Activated T-cell treated with anti-CD3 and anti-CD28 coated beads, Interleukin-2, amount 50 U/mL, for 4 hours (primary cell): ENCODE results near the gene GLIS1. TPM values are rescaled to one million over a fixed set of nuclear protein-coding genes. Genes with fewer than 3 reads are reported as not detected.

ENCODE experiments used
- ATAC-seq, 2 donors: fragments of 200-7000 bp; cut with Tn5 transposase; one replicate each; pipeline ENCODE4 v1.10.0; 2021
- DNase-seq: peaks from one replicate; pipeline ENCODE4 v3.0.0-alpha.2; 2020
- H3K27me3 Mint-ChIP-seq: one replicate; pipeline ENCODE4 v1.8.0; 2021; ENCODE audit warnings: low read depth, mixed read lengths
- H3K36me3 Mint-ChIP-seq: one replicate; pipeline ENCODE4 v1.8.0; 2022; ENCODE audit warnings: mixed read lengths; ENCODE audit not compliant: insufficient read depth
- H3K4me1 Mint-ChIP-seq: one replicate; pipeline ENCODE4 v1.8.0; 2021; ENCODE audit warnings: low read depth, mixed read lengths
- H3K4me3 Mint-ChIP-seq: one replicate; pipeline ENCODE4 v1.8.0; 2021; ENCODE audit warnings: mild to moderate bottlenecking, moderate library complexity, mixed read lengths
- H3K9me3 Mint-ChIP-seq: one replicate; pipeline ENCODE4 v1.8.0; 2021; ENCODE audit warnings: mixed read lengths
- total RNA-seq, 3 donors: library from RNA; stranded (reverse); gene quantifications; one replicate each; pipeline ENCODE4 v1.2.1, GENCODE V29; 2021

Gene GLIS1
- total RNA-seq, 3 donors from 2014 or later, result not detected

GRCh38 chr1:53482441-53483153 is 256.4 kb downstream of the GLIS1 start:
- H3K9me3 Mint-ChIP-seq, result no peaks in the 10 kb centered on the region
- H3K4me1 Mint-ChIP-seq, result peaks cover 5% of the 10 kb centered on the region
- DNase-seq (no peak), ATAC-seq (no peak)
- no peaks in the 10 kb centered on the region for H3K36me3 Mint-ChIP-seq
- H3K4me3 Mint-ChIP-seq, result no peak overlapping the region
- peaks cover 18% of the 10 kb centered on the region for H3K27me3 Mint-ChIP-seq

- Mint-ChIP-seq H3K4me1 (peaks cover 5% of the 10 kb centered on the region), H3K27me3 (peaks cover 15% of the 10 kb centered on the region), H3K9me3 (no peaks in the 10 kb centered on the region), H3K36me3 (no peaks in the 10 kb centered on the region), H3K4me3 (no peak overlapping the region)
- ATAC-seq, result no peak
- DNase-seq, result no peak
Measured at GRCh38 chr1:53481456-53481855, 257.5 kb downstream of the GLIS1 start.

- H3K27me3 Mint-ChIP-seq, result peaks cover 11% of the 10 kb centered on the region
- peaks cover 5% of the 10 kb centered on the region for H3K4me1 Mint-ChIP-seq
- no peaks in the 10 kb centered on the region for H3K9me3 Mint-ChIP-seq
- no peak overlapping the region for H3K4me3 Mint-ChIP-seq
- no peak for DNase-seq
- no peak for ATAC-seq
- H3K36me3 Mint-ChIP-seq, result no peaks in the 10 kb centered on the region
Measured at GRCh38 chr1:53480678-53481077, 258.3 kb downstream of the GLIS1 start.

GRCh38 chr1:53478502-53478818 is 260.5 kb downstream of the GLIS1 start:
- no peaks in the 10 kb centered on the region for H3K4me1 Mint-ChIP-seq
- no peaks in the 10 kb centered on the region for H3K36me3 Mint-ChIP-seq
- DNase-seq (no peak), ATAC-seq (no peak)
- H3K4me3 Mint-ChIP-seq, result no peak overlapping the region
- H3K27me3 Mint-ChIP-seq, result peaks cover 2% of the 10 kb centered on the region
- H3K9me3 Mint-ChIP-seq, result no peaks in the 10 kb centered on the region

GRCh38 chr1:53477651-53478501 is 261.1 kb downstream of the GLIS1 start:
- no peak for DNase-seq
- Mint-ChIP-seq H3K36me3 (no peaks in the 10 kb centered on the region), H3K4me1 (no peaks in the 10 kb centered on the region), H3K27me3 (peaks cover 2% of the 10 kb centered on the region), H3K9me3 (no peaks in the 10 kb centered on the region), H3K4me3 (no peak overlapping the region)
- ATAC-seq, result no peak

GRCh38 chr1:53476579-53476978 is 262.4 kb downstream of the GLIS1 start:
- Mint-ChIP-seq H3K36me3 (no peaks in the 10 kb centered on the region), H3K4me1 (no peaks in the 10 kb centered on the region), H3K4me3 (no peak overlapping the region), H3K9me3 (no peaks in the 10 kb centered on the region), H3K27me3 (peaks cover 2% of the 10 kb centered on the region)
- no peak for ATAC-seq
- no peak for DNase-seq

- Mint-ChIP-seq H3K27me3 (peaks cover 2% of the 10 kb centered on the region), H3K4me1 (no peaks in the 10 kb centered on the region)
- no peak for DNase-seq
Measured at GRCh38 chr1:53475664-53476063, 263.3 kb downstream of the GLIS1 start.

GRCh38 chr1:53473463-53473862 is 265.5 kb downstream of the GLIS1 start:
- ATAC-seq, result no peak
- Mint-ChIP-seq H3K4me1 (no peaks in the 10 kb centered on the region), H3K9me3 (no peaks in the 10 kb centered on the region), H3K27me3 (peaks cover 2% of the 10 kb centered on the region), H3K4me3 (no peak overlapping the region), H3K36me3 (no peaks in the 10 kb centered on the region)
- no peak for DNase-seq

More at GRCh38 chr1:53475664-53476063, 263.3 kb downstream of the GLIS1 start:
- H3K9me3 Mint-ChIP-seq, result no peaks in the 10 kb centered on the region
- no peak for ATAC-seq
- no peak overlapping the region for H3K4me3 Mint-ChIP-seq
- no peaks in the 10 kb centered on the region for H3K36me3 Mint-ChIP-seq

- DNase-seq (no peak), ATAC-seq (no peak)
- no peaks in the 10 kb centered on the region for H3K36me3 Mint-ChIP-seq
- H3K9me3 Mint-ChIP-seq, result no peaks in the 10 kb centered on the region
- no peaks in the 10 kb centered on the region for H3K4me1 Mint-ChIP-seq
- H3K4me3 Mint-ChIP-seq, result no peak overlapping the region
- H3K27me3 Mint-ChIP-seq, result no peaks in the 10 kb centered on the region
Measured at GRCh38 chr1:53471000-53471399, 268.0 kb downstream of the GLIS1 start.

- Mint-ChIP-seq H3K36me3 (no peaks in the 10 kb centered on the region), H3K9me3 (no peaks in the 10 kb centered on the region), H3K4me1 (no peaks in the 10 kb centered on the region), H3K27me3 (no peaks in the 10 kb centered on the region), H3K4me3 (no peak overlapping the region)
- ATAC-seq (no peak), DNase-seq (no peak)
Measured at GRCh38 chr1:53470584-53470983, 268.4 kb downstream of the GLIS1 start.

- H3K36me3 Mint-ChIP-seq, result no peaks in the 10 kb centered on the region
- H3K4me1 Mint-ChIP-seq, result no peaks in the 10 kb centered on the region
- no peaks in the 10 kb centered on the region for H3K9me3 Mint-ChIP-seq
Measured at GRCh38 chr1:53470155-53470554, 268.8 kb downstream of the GLIS1 start.

GRCh38 chr1:53469373-53469772 is 269.6 kb downstream of the GLIS1 start:
- H3K36me3 Mint-ChIP-seq, result no peaks in the 10 kb centered on the region
- H3K4me1 Mint-ChIP-seq, result no peaks in the 10 kb centered on the region
- DNase-seq, result no peak
- no peak overlapping the region for H3K4me3 Mint-ChIP-seq
- no peaks in the 10 kb centered on the region for H3K9me3 Mint-ChIP-seq
- no peak for ATAC-seq
- H3K27me3 Mint-ChIP-seq, result no peaks in the 10 kb centered on the region

More at GRCh38 chr1:53470155-53470554, 268.8 kb downstream of the GLIS1 start:
- ATAC-seq (no peak), DNase-seq (no peak)
- H3K27me3 Mint-ChIP-seq, result no peaks in the 10 kb centered on the region
- no peak overlapping the region for H3K4me3 Mint-ChIP-seq

GRCh38 chr1:53468374-53468773 is 270.6 kb downstream of the GLIS1 start:
- H3K9me3 Mint-ChIP-seq, result no peaks in the 10 kb centered on the region
- H3K4me3 Mint-ChIP-seq, result no peak overlapping the region
- no peaks in the 10 kb centered on the region for H3K36me3 Mint-ChIP-seq
- ATAC-seq (no peak), DNase-seq (no peak)
- no peaks in the 10 kb centered on the region for H3K4me1 Mint-ChIP-seq
- no peaks in the 10 kb centered on the region for H3K27me3 Mint-ChIP-seq

GRCh38 chr1:53467391-53467790 is 271.6 kb downstream of the GLIS1 start:
- DNase-seq (no peak), ATAC-seq (no peak)
- Mint-ChIP-seq H3K4me3 (no peak overlapping the region), H3K27me3 (no peaks in the 10 kb centered on the region), H3K4me1 (no peaks in the 10 kb centered on the region), H3K9me3 (no peaks in the 10 kb centered on the region), H3K36me3 (no peaks in the 10 kb centered on the region)
